Panc1 (cell line): ENCODE measurements around the gene LSM6. TPM values are rescaled to one million over a fixed set of nuclear protein-coding genes. Genes with fewer than 3 reads are reported as not detected.

Experiments
- ATAC-seq: fragments of 200-7000 bp; cut with Tn5 transposase; 2 replicates; pipeline ENCODE4 v1.9.1; 2020; ENCODE audit warnings: mild to moderate bottlenecking, moderate library complexity
- BruUV-seq: library from RNA; stranded (reverse); fragments of 400-500 nt; replicated peaks from 2 replicates; lab custom pipeline; 2021; lab: Mats Ljungman, UMichigan
- CTCF ChIA-PET: fragments of 300-600 bp; sonication (Branson Sonifier 250); formaldehyde crosslinking; loops from one replicate; lab custom pipeline; 2022; ENCODE audit warnings: antibody characterized with exemption; lab: Charles Lee
- POLR2A ChIA-PET: fragments of 300-600 bp; sonication (Branson Sonifier 250); formaldehyde crosslinking; loops from one replicate; lab custom pipeline; 2022; ENCODE audit warnings: antibody characterized with exemption; lab: Charles Lee
- DNase-seq: peaks from one replicate; pipeline ENCODE4 v3.0.0-alpha.2; 2010; ENCODE audit warnings: low read depth, low spot score
- H3K27ac ChIP-seq: 2 replicates; pipeline ENCODE4 v1.5.1; 2011; ENCODE audit warnings: mild to moderate bottlenecking, low read length, inconsistent platforms
- H3K27me3 ChIP-seq: fragments of 200-500 bp; sonication (Bioruptor generic); 2 replicates; pipeline ENCODE4 v1.6.0; 2014; ENCODE audit warnings: low read length, inconsistent platforms; ENCODE audit not compliant: control insufficient read depth, insufficient read depth
- H3K36me3 ChIP-seq: fragments of 200-500 bp; sonication (Bioruptor generic); 2 replicates; pipeline ENCODE4 v1.5.1; 2014; ENCODE audit warnings: inconsistent platforms, mild to moderate bottlenecking, low read length, moderate library complexity; ENCODE audit not compliant: control insufficient read depth, insufficient read depth
- H3K4me1 ChIP-seq: 2 replicates; pipeline ENCODE4 v1.5.1; 2011; ENCODE audit warnings: inconsistent platforms, mild to moderate bottlenecking, low read length, moderate library complexity; ENCODE audit not compliant: control insufficient read depth, insufficient read depth
- H3K4me3 ChIP-seq, 2 experiments: 2 replicates each; pipeline ENCODE4 v1.5.1; 2011 to 2012; ENCODE audit warnings: low read depth in 2 of 2, low read length in 2 of 2, mild to moderate bottlenecking in 2 of 2, inconsistent platforms in 1 of 2, moderate library complexity in 1 of 2
- H3K9me3 ChIP-seq: fragments of 200-500 bp; sonication (Bioruptor generic); 2 replicates; pipeline ENCODE4 v1.5.1; 2014; ENCODE audit warnings: low read depth, mild to moderate bottlenecking, inconsistent platforms, low read length, moderate library complexity; ENCODE audit not compliant: control insufficient read depth, insufficient read depth
- POLR2AphosphoS5 ChIP-seq: IDR thresholded peaks from 2 replicates; pipeline ENCODE4 v1.6.1; 2012; ENCODE audit warnings: mild to moderate bottlenecking, low read depth, low read length, moderate library complexity
- SIN3A ChIP-seq: IDR thresholded peaks from 2 replicates; pipeline ENCODE4 v1.6.1; 2012; ENCODE audit warnings: low read depth, mild to moderate bottlenecking, low read length, moderate library complexity, borderline replicate concordance; ENCODE audit not compliant: insufficient read depth
- TCF7L2 ChIP-seq: IDR thresholded peaks from 2 replicates; pipeline ENCODE4 v1.6.1; 2011; ENCODE audit warnings: mild to moderate bottlenecking, low read depth, low read length, inconsistent platforms
- in situ Hi-C: cut with HindIII; loops from 2 replicates; pipeline ENCODE4 v1.10.0; 2016; ENCODE audit warnings: low sequenced_read_pairs, low pct_unique_long_range_greater_than_20kb
- intact Hi-C: fragments of 100-400 bp; cut with micrococcal nuclease; formaldehyde crosslinking; loops from one replicate; pipeline ENCODE4 v1.10.0; 2022; ENCODE audit not compliant: unreplicated experiment
- total RNA-seq: library from RNA; stranded (reverse); gene quantifications from one replicate; pipeline ENCODE4 v1.2.1, GENCODE V29; 2021; ENCODE audit not compliant: unreplicated experiment
- TF ChIP-seq, protein P1 (sequence below): fragments of 450-650 bp; IDR thresholded peaks from 2 replicates; pipeline ENCODE4 v1.5.1; 2017; ENCODE audit warnings: mild to moderate bottlenecking
- TF ChIP-seq, protein P2 (sequence below), 2 experiments: IDR thresholded peaks; 2 replicates each; pipeline ENCODE4 v1.6.1; 2011 to 2012; ENCODE audit warnings: low read depth in 2 of 2, control low read depth in 1 of 2, low read length in 1 of 2, mild to moderate bottlenecking in 1 of 2, moderate library complexity in 1 of 2; ENCODE audit not compliant: insufficient read depth in 1 of 2

LSM6 gene
- total RNA-seq, 1 experiment from 2014 or later: 15.9 TPM

DNA sequence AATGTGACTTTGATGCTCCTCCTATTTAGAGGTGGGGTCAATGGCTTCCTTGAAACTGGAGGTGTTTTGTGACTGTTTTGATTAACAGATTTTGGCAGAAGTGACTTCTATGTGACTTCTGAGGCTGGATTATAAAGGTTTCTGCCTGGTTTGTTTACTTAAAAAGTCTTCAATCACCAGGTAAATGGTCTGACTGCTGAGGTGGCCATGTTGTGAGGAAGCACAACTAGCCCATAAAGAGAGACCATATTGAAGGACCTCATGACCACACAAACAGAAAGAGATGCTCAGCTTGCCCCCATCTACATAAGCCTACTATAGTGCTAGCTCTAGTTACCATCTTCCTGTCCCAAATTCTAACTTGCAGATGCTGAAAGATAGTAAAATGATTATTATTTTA lies 14.3 kb upstream of the LSM6 start:
- H3K9me3 ChIP-seq: no peaks in the 10 kb centered on the region
- ATAC-seq (no peak), DNase-seq (no peak)
- POLR2A ChIA-PET: no interaction called here
- no TSS peak for BruUV-seq
- no peak overlapping the region for H3K27ac ChIP-seq
- TF ChIP-seq SIN3A: no peak
- TF ChIP-seq, protein P1, sequence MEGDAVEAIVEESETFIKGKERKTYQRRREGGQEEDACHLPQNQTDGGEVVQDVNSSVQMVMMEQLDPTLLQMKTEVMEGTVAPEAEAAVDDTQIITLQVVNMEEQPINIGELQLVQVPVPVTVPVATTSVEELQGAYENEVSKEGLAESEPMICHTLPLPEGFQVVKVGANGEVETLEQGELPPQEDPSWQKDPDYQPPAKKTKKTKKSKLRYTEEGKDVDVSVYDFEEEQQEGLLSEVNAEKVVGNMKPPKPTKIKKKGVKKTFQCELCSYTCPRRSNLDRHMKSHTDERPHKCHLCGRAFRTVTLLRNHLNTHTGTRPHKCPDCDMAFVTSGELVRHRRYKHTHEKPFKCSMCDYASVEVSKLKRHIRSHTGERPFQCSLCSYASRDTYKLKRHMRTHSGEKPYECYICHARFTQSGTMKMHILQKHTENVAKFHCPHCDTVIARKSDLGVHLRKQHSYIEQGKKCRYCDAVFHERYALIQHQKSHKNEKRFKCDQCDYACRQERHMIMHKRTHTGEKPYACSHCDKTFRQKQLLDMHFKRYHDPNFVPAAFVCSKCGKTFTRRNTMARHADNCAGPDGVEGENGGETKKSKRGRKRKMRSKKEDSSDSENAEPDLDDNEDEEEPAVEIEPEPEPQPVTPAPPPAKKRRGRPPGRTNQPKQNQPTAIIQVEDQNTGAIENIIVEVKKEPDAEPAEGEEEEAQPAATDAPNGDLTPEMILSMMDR: no peak
- TF ChIP-seq, protein P2, sequence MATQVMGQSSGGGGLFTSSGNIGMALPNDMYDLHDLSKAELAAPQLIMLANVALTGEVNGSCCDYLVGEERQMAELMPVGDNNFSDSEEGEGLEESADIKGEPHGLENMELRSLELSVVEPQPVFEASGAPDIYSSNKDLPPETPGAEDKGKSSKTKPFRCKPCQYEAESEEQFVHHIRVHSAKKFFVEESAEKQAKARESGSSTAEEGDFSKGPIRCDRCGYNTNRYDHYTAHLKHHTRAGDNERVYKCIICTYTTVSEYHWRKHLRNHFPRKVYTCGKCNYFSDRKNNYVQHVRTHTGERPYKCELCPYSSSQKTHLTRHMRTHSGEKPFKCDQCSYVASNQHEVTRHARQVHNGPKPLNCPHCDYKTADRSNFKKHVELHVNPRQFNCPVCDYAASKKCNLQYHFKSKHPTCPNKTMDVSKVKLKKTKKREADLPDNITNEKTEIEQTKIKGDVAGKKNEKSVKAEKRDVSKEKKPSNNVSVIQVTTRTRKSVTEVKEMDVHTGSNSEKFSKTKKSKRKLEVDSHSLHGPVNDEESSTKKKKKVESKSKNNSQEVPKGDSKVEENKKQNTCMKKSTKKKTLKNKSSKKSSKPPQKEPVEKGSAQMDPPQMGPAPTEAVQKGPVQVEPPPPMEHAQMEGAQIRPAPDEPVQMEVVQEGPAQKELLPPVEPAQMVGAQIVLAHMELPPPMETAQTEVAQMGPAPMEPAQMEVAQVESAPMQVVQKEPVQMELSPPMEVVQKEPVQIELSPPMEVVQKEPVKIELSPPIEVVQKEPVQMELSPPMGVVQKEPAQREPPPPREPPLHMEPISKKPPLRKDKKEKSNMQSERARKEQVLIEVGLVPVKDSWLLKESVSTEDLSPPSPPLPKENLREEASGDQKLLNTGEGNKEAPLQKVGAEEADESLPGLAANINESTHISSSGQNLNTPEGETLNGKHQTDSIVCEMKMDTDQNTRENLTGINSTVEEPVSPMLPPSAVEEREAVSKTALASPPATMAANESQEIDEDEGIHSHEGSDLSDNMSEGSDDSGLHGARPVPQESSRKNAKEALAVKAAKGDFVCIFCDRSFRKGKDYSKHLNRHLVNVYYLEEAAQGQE (IDR thresholded peaks at IDR 0.05; ENCODE audit: insufficient read depth in 1 of 2, low read depth in 2 of 2, low read length in 1 of 2): no peak
- H3K4me1 ChIP-seq: no peaks in the 10 kb centered on the region
- H3K4me3 ChIP-seq: no peak overlapping the region
- intact Hi-C loops: no loop called here
- no peaks in the 10 kb centered on the region for H3K27me3 ChIP-seq
- CTCF ChIA-PET: no interaction called here
- in situ Hi-C loops: no loop called here
- no peaks in the 10 kb centered on the region for H3K36me3 ChIP-seq

DNA sequence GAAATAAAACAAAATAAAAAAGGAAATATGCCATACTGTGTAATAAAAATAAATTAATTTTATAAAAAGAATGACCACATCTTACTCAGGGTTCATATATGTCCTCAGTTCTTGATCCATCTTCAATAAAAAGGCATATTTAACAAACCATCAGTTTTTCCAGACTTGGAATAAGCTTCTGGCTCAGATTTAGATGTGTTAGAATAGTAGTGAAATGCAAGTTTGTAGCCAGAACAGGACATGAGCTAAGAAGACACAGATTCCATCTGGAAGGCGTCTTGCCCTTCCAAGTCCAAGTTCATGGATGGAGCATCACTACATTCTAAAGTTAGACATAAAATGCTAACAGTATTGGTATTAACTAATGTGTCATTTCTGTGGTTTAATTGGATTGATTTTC lies 10.3 kb upstream of the LSM6 start:
- Histone ChIP-seq H3K4me1 (no peaks in the 10 kb centered on the region), H3K36me3 (no peaks in the 10 kb centered on the region), H3K9me3 (no peaks in the 10 kb centered on the region), H3K4me3 (no peak overlapping the region), H3K27me3 (no peaks in the 10 kb centered on the region), H3K27ac (no peak overlapping the region)
- in situ Hi-C loops (no loop called here), intact Hi-C loops (no loop called here)
- ChIA-PET POLR2A (no interaction called here), CTCF (no interaction called here)
- DNase-seq: no peak
- no peak for ATAC-seq
- TF ChIP-seq TCF7L2: no peak
- no peak for TF ChIP-seq SIN3A
- TF ChIP-seq, protein P1: no peak
- no peak for TF ChIP-seq POLR2AphosphoS5
- TF ChIP-seq, protein P2 (IDR thresholded peaks at IDR 0.05; ENCODE audit: insufficient read depth in 1 of 2, low read depth in 2 of 2, low read length in 1 of 2): no peak
- BruUV-seq: no TSS peak
